DOHH2 (cell line): Measurements from ENCODE around the gene GMPR2.

Source experiments
- H3F3A ChIP-seq: fragments of 200-600 bp; sonication (generic), shearing (Covaris generic); 2 replicates; pipeline ENCODE4 v1.6.0; 2016; ENCODE audit warnings: antibody characterized with exemption, mild to moderate bottlenecking; ENCODE audit not compliant: control insufficient read depth, insufficient read depth
- H3K27ac ChIP-seq: fragments of 200-600 bp; sonication (generic); 2 replicates; pipeline ENCODE4 v1.5.1; 2014; ENCODE audit warnings: low read depth, mild to moderate bottlenecking, low read length, moderate library complexity
- H3K27me3 ChIP-seq: fragments of 200-600 bp; sonication (generic); 2 replicates; pipeline ENCODE4 v1.6.1; 2014; ENCODE audit warnings: mild to moderate bottlenecking, low read length, mixed read lengths; ENCODE audit not compliant: control insufficient read depth
- H3K36me3 ChIP-seq: fragments of 200-600 bp; sonication (generic); 2 replicates; pipeline ENCODE4 v1.6.1; 2014; ENCODE audit warnings: mild to moderate bottlenecking, low read length, moderate library complexity, mixed read lengths; ENCODE audit not compliant: control insufficient read depth
- H3K4me1 ChIP-seq: fragments of 200-600 bp; sonication (generic); 2 replicates; pipeline ENCODE4 v1.6.1; 2014; ENCODE audit warnings: mild to moderate bottlenecking, low read length, mixed read lengths; ENCODE audit not compliant: control insufficient read depth
- H3K4me2 ChIP-seq: fragments of 200-600 bp; sonication (generic); 2 replicates; pipeline ENCODE4 v1.6.0; 2014; ENCODE audit warnings: mild to moderate bottlenecking, low read length, moderate library complexity
- H3K4me3 ChIP-seq: fragments of 200-600 bp; sonication (generic); 2 replicates; pipeline ENCODE4 v1.5.1; 2014; ENCODE audit warnings: mild to moderate bottlenecking, low read length, mixed read lengths
- H3K79me2 ChIP-seq: fragments of 200-600 bp; sonication (generic); 2 replicates; pipeline ENCODE4 v1.6.1; 2014; ENCODE audit warnings: mild to moderate bottlenecking, low read length, mixed read lengths; ENCODE audit not compliant: control insufficient read depth
- H3K9me2 ChIP-seq: fragments of 200-600 bp; sonication (generic); replicated peaks from 2 replicates; pipeline ENCODE4 v1.6.1; 2014; ENCODE audit warnings: mild to moderate bottlenecking, low read length, mixed read lengths; ENCODE audit not compliant: control insufficient read depth
- H3K9me3 ChIP-seq: fragments of 200-600 bp; sonication (generic); 2 replicates; pipeline ENCODE4 v1.6.1; 2014; ENCODE audit warnings: antibody characterized with exemption, low read length, mixed read lengths; ENCODE audit not compliant: control insufficient read depth, insufficient read depth
- H4K20me1 ChIP-seq: fragments of 200-600 bp; sonication (generic); 2 replicates; pipeline ENCODE4 v1.6.0; 2014; ENCODE audit warnings: low read depth, mild to moderate bottlenecking, antibody characterized with exemption, low read length, moderate library complexity; ENCODE audit not compliant: control insufficient read depth, insufficient read depth
- CTCF ChIP-seq: fragments of 200-600 bp; sonication (generic); IDR thresholded peaks from one replicate; pipeline ENCODE4 v1.5.1; 2014; ENCODE audit warnings: antibody characterized with exemption, mild to moderate bottlenecking, low read depth, low read length; ENCODE audit not compliant: poor library complexity, severe bottlenecking
- EZH2phosphoT487 ChIP-seq: fragments of 200-600 bp; sonication (generic); IDR thresholded peaks from 2 replicates; pipeline ENCODE4 v1.6.1; 2017; ENCODE audit warnings: borderline replicate concordance, mild to moderate bottlenecking, antibody characterized with exemption, low read length, moderate library complexity, mixed read lengths

GMPR2 gene

GRCh38 chr14:24194873-24195185 is 37.9 kb upstream of the GMPR2 start:
- Histone ChIP-seq H3K4me3 (peak overlapping the region; percentile 87), H3K9me3 (no peaks in the 10 kb centered on the region), H3K27ac (peak overlapping the region; percentile 78), H3F3A (peaks cover 19% of the 10 kb centered on the region), H3K36me3 (peaks cover 48% of the 10 kb centered on the region), H3K9me2 (no peaks in the 10 kb centered on the region), H3K4me2 (peak overlapping the region; percentile 78), H3K4me1 (peaks cover 29% of the 10 kb centered on the region), H3K27me3 (no peaks in the 10 kb centered on the region), H3K79me2 (peaks cover 53% of the 10 kb centered on the region), H4K20me1 (no peaks in the 10 kb centered on the region)
- TF ChIP-seq EZH2phosphoT487 (no peak), CTCF (no peak)

GRCh38 chr14:24195186-24196070 is 37.3 kb upstream of the GMPR2 start, which contains the start of gene TM9SF1:
TM9SF1 (minus strand) TSS chr14:24195441; CDS start chr14:24195019, 422 bp downstream.
- H3K9me3 ChIP-seq: no peaks in the 10 kb centered on the region
- H3K27me3 ChIP-seq: no peaks in the 10 kb centered on the region
- H3F3A ChIP-seq: peaks cover 16% of the 10 kb centered on the region
- peak within 1 kb of the TSS; percentile 78 for H3K4me2 ChIP-seq
- no peak for TF ChIP-seq CTCF
- no peak for TF ChIP-seq EZH2phosphoT487
- H3K9me2 ChIP-seq: no peaks in the 10 kb centered on the region
- H3K4me3 ChIP-seq: peak within 1 kb of the TSS; percentile 87
- H4K20me1 ChIP-seq: no peaks in the 10 kb centered on the region
- H3K79me2 ChIP-seq: peaks cover 53% of the 10 kb centered on the region
- H3K27ac ChIP-seq: peak within 1 kb of the TSS; percentile 78
- H3K36me3 ChIP-seq: peaks cover 44% of the 10 kb centered on the region
- peaks cover 29% of the 10 kb centered on the region for H3K4me1 ChIP-seq

GRCh38 chr14:24196071-24197055 is 36.4 kb upstream of the GMPR2 start:
- Histone ChIP-seq H3K4me1 (peaks cover 29% of the 10 kb centered on the region), H3K9me2 (no peaks in the 10 kb centered on the region), H4K20me1 (no peaks in the 10 kb centered on the region), H3F3A (peaks cover 15% of the 10 kb centered on the region), H3K36me3 (peaks cover 44% of the 10 kb centered on the region), H3K27me3 (no peaks in the 10 kb centered on the region), H3K4me2 (peak overlapping the region; percentile 78), H3K27ac (peak overlapping the region; percentile 78), H3K79me2 (peaks cover 53% of the 10 kb centered on the region), H3K4me3 (peak overlapping the region; percentile 87), H3K9me3 (no peaks in the 10 kb centered on the region)
- TF ChIP-seq CTCF (no peak), EZH2phosphoT487 (no peak)
